Peyer's patch (tissue), 4 donors: ENCODE data around the gene CPAMD8. TPM values are rescaled to one million over a fixed set of nuclear protein-coding genes. Genes with fewer than 3 reads are reported as not detected.

Experiments used
- DNase-seq, 3 donors: peaks; one replicate each; pipeline ENCODE4 v3.0.0-alpha.2; 2017 to 2019
- H3K27ac ChIP-seq, 4 donors: fragments of 200-600 bp; sonication (generic); one replicate each; pipeline ENCODE4 v1.5.1; 2016 to 2019
- H3K27me3 ChIP-seq, 2 donors: fragments of 200-600 bp; sonication (generic); one replicate each; pipeline ENCODE4 v1.5.1; 2019
- H3K36me3 ChIP-seq, 3 donors: fragments of 200-600 bp; sonication (generic); one replicate each; pipeline ENCODE4 v1.5.1; 2016 to 2019
- H3K4me1 ChIP-seq, 4 donors: fragments of 200-600 bp; sonication (generic); one replicate each; pipeline ENCODE4 v1.5.1; 2016 to 2019
- H3K4me3 ChIP-seq, 4 donors: fragments of 200-600 bp; sonication (generic); 1 replicate in 3 of 4; 2 replicates in 1 of 4; pipeline ENCODE4 v1.5.1; 2016 to 2019; ENCODE audit warnings: mild to moderate bottlenecking in 1 of 4
- H3K9me3 ChIP-seq, 4 donors: fragments of 200-600 bp; sonication (generic); one replicate each; pipeline ENCODE4 v1.5.1; 2016 to 2019; ENCODE audit warnings: mild to moderate bottlenecking in 1 of 4
- CTCF ChIP-seq, 6 experiments: fragments of 450-650 bp in 4 of 6; fragments of 200-600 bp in 2 of 6; sonication (generic) in 1 of 6; IDR thresholded peaks; one replicate each; pipeline ENCODE4 v1.5.1; 2017 to 2019; ENCODE audit warnings: antibody characterized with exemption in 6 of 6, mild to moderate bottlenecking in 3 of 6, moderate library complexity in 1 of 6
- POLR2A ChIP-seq, 2 donors: fragments of 450-650 bp; IDR thresholded peaks; one replicate each; pipeline ENCODE4 v1.5.1; 2017; ENCODE audit warnings: antibody characterized with exemption in 2 of 2, mild to moderate bottlenecking in 2 of 2, moderate library complexity in 2 of 2
- total RNA-seq, 4 donors: library from RNA; depleted of rRNA; stranded (reverse); fragments of >200 nt; gene quantifications; one replicate each; pipeline ENCODE4 v1.1.0, GENCODE V29; 2016

CPAMD8 gene
- total RNA-seq, 4 donors from 2014 or later = 2.6 to 10.7 (median 5.2) TPM

GRCh38 chr19:17061691-17062090 lies 35.1 kb upstream of the CPAMD8 start:
- Histone ChIP-seq H3K27me3 (no peaks in the 10 kb centered on the region), H3K27ac (no peak overlapping the region), H3K36me3 (peaks cover 0 to 23% (median 0%) of the 10 kb centered on the region in 3 donors), H3K4me1 (peaks cover 0 to 5% (median 0%) of the 10 kb centered on the region in 4 donors), H3K9me3 (no peaks in the 10 kb centered on the region), H3K4me3 (no peak overlapping the region)
- no peak for TF ChIP-seq POLR2A (IDR thresholded peaks at IDR 0.05)
- no peak for TF ChIP-seq CTCF (IDR thresholded peaks at IDR 0.05)
- DNase-seq = no peak

- Histone ChIP-seq H3K4me3 (no peak overlapping the region), H3K27ac (no peak overlapping the region), H3K4me1 (peaks cover 0 to 5% (median 0%) of the 10 kb centered on the region in 4 donors), H3K27me3 (no peaks in the 10 kb centered on the region), H3K36me3 (peaks cover 0 to 23% (median 0%) of the 10 kb centered on the region in 3 donors), H3K9me3 (no peaks in the 10 kb centered on the region)
- no peak for DNase-seq
- TF ChIP-seq POLR2A (IDR thresholded peaks at IDR 0.05) = no peak
Measured at GRCh38 chr19:17061205-17061604, 34.6 kb upstream of the CPAMD8 start.

GRCh38 chr19:17060802-17061201 lies 34.2 kb upstream of the CPAMD8 start:
- Histone ChIP-seq H3K36me3 (peaks cover 0 to 23% (median 0%) of the 10 kb centered on the region in 3 donors), H3K27ac (no peak overlapping the region)

GRCh38 chr19:17058236-17058635 lies 31.6 kb upstream of the CPAMD8 start:
- Histone ChIP-seq H3K4me1 (peaks cover 0 to 5% (median 0%) of the 10 kb centered on the region in 4 donors), H3K27ac (no peak overlapping the region), H3K4me3 (no peak overlapping the region), H3K36me3 (peaks cover 0 to 40% (median 0%) of the 10 kb centered on the region in 3 donors), H3K27me3 (no peaks in the 10 kb centered on the region), H3K9me3 (no peaks in the 10 kb centered on the region)
- DNase-seq = no peak
- TF ChIP-seq POLR2A (IDR thresholded peaks at IDR 0.05) (no peak), CTCF (IDR thresholded peaks at IDR 0.05) (no peak)

More at GRCh38 chr19:17060802-17061201, 34.2 kb upstream of the CPAMD8 start:
- Histone ChIP-seq H3K4me3 (no peak overlapping the region), H3K9me3 (no peaks in the 10 kb centered on the region), H3K4me1 (peaks cover 0 to 5% (median 0%) of the 10 kb centered on the region in 4 donors), H3K27me3 (no peaks in the 10 kb centered on the region)
- no peak for TF ChIP-seq CTCF (IDR thresholded peaks at IDR 0.05)
- no peak for TF ChIP-seq POLR2A (IDR thresholded peaks at IDR 0.05)
- DNase-seq = no peak

GRCh38 chr19:17055636-17056035 lies 29.0 kb upstream of the CPAMD8 start:
- TF ChIP-seq POLR2A (IDR thresholded peaks at IDR 0.05) = no peak
- TF ChIP-seq CTCF (IDR thresholded peaks at IDR 0.05) = no peak
- no peak for DNase-seq
- peaks cover 0 to 66% (median 0%) of the 10 kb centered on the region in 3 donors for H3K36me3 ChIP-seq

GRCh38 chr19:17054746-17055145 lies 28.1 kb upstream of the CPAMD8 start:
- H3K4me3 ChIP-seq = no peak overlapping the region
- no peaks in the 10 kb centered on the region for H3K27me3 ChIP-seq
- peaks cover 0 to 74% (median 0%) of the 10 kb centered on the region in 3 donors for H3K36me3 ChIP-seq
- DNase-seq = no peak
- H3K4me1 ChIP-seq = no peaks in the 10 kb centered on the region
- H3K27ac ChIP-seq = no peak overlapping the region
- H3K9me3 ChIP-seq = no peaks in the 10 kb centered on the region
- no peak for TF ChIP-seq CTCF (IDR thresholded peaks at IDR 0.05)
- TF ChIP-seq POLR2A (IDR thresholded peaks at IDR 0.05) = no peak

More at GRCh38 chr19:17055636-17056035, 29.0 kb upstream of the CPAMD8 start:
- H3K27ac ChIP-seq = no peak overlapping the region
- no peaks in the 10 kb centered on the region for H3K27me3 ChIP-seq
- no peak overlapping the region for H3K4me3 ChIP-seq
- no peaks in the 10 kb centered on the region for H3K4me1 ChIP-seq
- H3K9me3 ChIP-seq = no peaks in the 10 kb centered on the region
